HG03025 (cell line): ENCODE data around the gene OR2V2.
"Not testable (repeated sequence)": the region's sequence is repeated elsewhere in the genome, so short reads cannot be mapped to it uniquely, and the experiment has no call there.

Experiments
- ATAC-seq: cut with Tn5 transposase; IDR thresholded peaks from one replicate; pipeline ENCODE4 v1.9.1; 2021; ENCODE audit warnings: mild to moderate bottlenecking, moderate library complexity; ENCODE audit not compliant: unreplicated experiment, low FRiP score

OR2V2 gene

GRCh38 chr5:181167814-181168488 lies 20.6 kb downstream of the OR2V2 start:
- ATAC-seq = no peak

GRCh38 chr5:181168595-181169118 lies 21.3 kb downstream of the OR2V2 start:
- ATAC-seq = no peak

GRCh38 chr5:181169459-181170236 lies 22.3 kb downstream of the OR2V2 start:
- ATAC-seq = not testable (repeated sequence)

GRCh38 chr5:181170237-181170825 lies 22.9 kb downstream of the OR2V2 start:
- no peak for ATAC-seq

- ATAC-seq = no peak
These were observed 23.6 kb downstream of the OR2V2 start for GRCh38 chr5:181170996-181171395.

- no peak for ATAC-seq
These were observed 24.4 kb downstream of the OR2V2 start for GRCh38 chr5:181171782-181172181.

- no peak for ATAC-seq
These were observed 25.6 kb downstream of the OR2V2 start for GRCh38 chr5:181173027-181173419.

GRCh38 chr5:181173420-181174342 lies 26.3 kb downstream of the OR2V2 start:
- ATAC-seq = no peak

GRCh38 chr5:181176254-181176952 lies 29.0 kb downstream of the OR2V2 start:
- no peak for ATAC-seq

- ATAC-seq = not testable (repeated sequence)
These were observed 30.2 kb downstream of the OR2V2 start for GRCh38 chr5:181177559-181177958.

- no peak for ATAC-seq
These were observed 34.5 kb downstream of the OR2V2 start for GRCh38 chr5:181181650-181182565.

GRCh38 chr5:181182651-181183050 lies 35.3 kb downstream of the OR2V2 start:
- ATAC-seq = no peak

- no peak for ATAC-seq
These were observed 37.4 kb downstream of the OR2V2 start for GRCh38 chr5:181184845-181185216.

- no peak for ATAC-seq
These were observed 38.2 kb downstream of the OR2V2 start for GRCh38 chr5:181185560-181185959.

- no peak for ATAC-seq
These were observed 38.6 kb downstream of the OR2V2 start for GRCh38 chr5:181186022-181186421.

- no peak for ATAC-seq
These were observed 39.7 kb downstream of the OR2V2 start for GRCh38 chr5:181186986-181187499.

- no peak for ATAC-seq
These were observed 40.3 kb downstream of the OR2V2 start for GRCh38 chr5:181187500-181188213.
